ENCODE measurements around the gene FAM3B.

DNA sequence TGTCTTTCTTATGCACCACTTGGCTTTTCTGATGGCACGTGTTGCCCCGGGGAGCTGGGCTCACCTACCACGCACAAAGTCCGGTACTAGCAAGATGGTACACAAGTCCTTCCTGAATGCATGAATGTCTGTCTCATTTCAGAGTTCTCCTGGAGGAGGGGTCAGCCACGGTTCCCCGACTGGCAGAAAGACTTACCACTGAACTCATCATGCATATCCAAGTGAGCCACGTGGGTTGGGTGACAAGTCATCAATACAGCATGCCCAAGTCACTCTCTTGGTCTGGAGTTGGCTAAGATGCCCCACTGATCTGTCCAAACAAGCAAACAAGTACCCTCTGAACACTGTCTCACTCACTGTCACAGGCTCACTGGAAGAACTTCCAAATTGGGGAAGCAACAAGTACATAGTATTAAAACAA lies 80.9 kb downstream of the FAM3B start:
- TF ChIP-seq, protein P1, sequence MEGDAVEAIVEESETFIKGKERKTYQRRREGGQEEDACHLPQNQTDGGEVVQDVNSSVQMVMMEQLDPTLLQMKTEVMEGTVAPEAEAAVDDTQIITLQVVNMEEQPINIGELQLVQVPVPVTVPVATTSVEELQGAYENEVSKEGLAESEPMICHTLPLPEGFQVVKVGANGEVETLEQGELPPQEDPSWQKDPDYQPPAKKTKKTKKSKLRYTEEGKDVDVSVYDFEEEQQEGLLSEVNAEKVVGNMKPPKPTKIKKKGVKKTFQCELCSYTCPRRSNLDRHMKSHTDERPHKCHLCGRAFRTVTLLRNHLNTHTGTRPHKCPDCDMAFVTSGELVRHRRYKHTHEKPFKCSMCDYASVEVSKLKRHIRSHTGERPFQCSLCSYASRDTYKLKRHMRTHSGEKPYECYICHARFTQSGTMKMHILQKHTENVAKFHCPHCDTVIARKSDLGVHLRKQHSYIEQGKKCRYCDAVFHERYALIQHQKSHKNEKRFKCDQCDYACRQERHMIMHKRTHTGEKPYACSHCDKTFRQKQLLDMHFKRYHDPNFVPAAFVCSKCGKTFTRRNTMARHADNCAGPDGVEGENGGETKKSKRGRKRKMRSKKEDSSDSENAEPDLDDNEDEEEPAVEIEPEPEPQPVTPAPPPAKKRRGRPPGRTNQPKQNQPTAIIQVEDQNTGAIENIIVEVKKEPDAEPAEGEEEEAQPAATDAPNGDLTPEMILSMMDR (IDR thresholded peaks at IDR 0.05): no peak
- TF ChIP-seq POLR2A (IDR thresholded peaks at IDR 0.05): no peak
